GM19438 (cell line): ENCODE data around the gene PMVK.
"Not testable (repeated sequence)": the region's sequence is repeated elsewhere in the genome, so short reads cannot be mapped to it uniquely, and the experiment has no call there.

Experiments used
- ATAC-seq: cut with Tn5 transposase; IDR thresholded peaks from one replicate; pipeline ENCODE4 v1.9.1; 2021; ENCODE audit warnings: low read depth; ENCODE audit not compliant: unreplicated experiment

Gene PMVK

GRCh38 chr1:154936555-154937084, at the start of gene PMVK:
Gene PMVK (minus strand): TSS chr1:154936719. CDS start chr1:154936685, 34 bp downstream.
- ATAC-seq: peak; percentile 71

- ATAC-seq: no peak
Measured at GRCh38 chr1:154983776-154984466, 47.4 kb upstream of the PMVK start.

GRCh38 chr1:154982897-154983648, 46.6 kb upstream of the PMVK start, which contains the start of gene FLAD1:
Gene FLAD1 (plus strand): TSS chr1:154983344. CDS start chr1:154983695, 351 bp downstream.
- ATAC-seq: peak; percentile 98

- ATAC-seq: no peak
Measured at GRCh38 chr1:154982341-154982740, 45.8 kb upstream of the PMVK start.

- no peak for ATAC-seq
Measured at GRCh38 chr1:154978360-154978759, 41.8 kb upstream of the PMVK start.

- ATAC-seq: not testable (repeated sequence)
Measured at GRCh38 chr1:154977762-154978161, 41.2 kb upstream of the PMVK start.

- ATAC-seq: no peak
Measured at GRCh38 chr1:154975409-154976059, 39.0 kb upstream of the PMVK start.

GRCh38 chr1:154974808-154975408, 38.4 kb upstream of the PMVK start:
- peak; percentile 44 for ATAC-seq

GRCh38 chr1:154974102-154974807, 37.7 kb upstream of the PMVK start, which contains the start of gene CKS1B:
Gene CKS1B (plus strand): TSS chr1:154974681. CDS start chr1:154974746, 65 bp downstream.
- peak; percentile 70 for ATAC-seq

GRCh38 chr1:154973344-154974101, 37.0 kb upstream of the PMVK start:
- ATAC-seq: peak; percentile 16

- ATAC-seq: no peak
Measured at GRCh38 chr1:154972517-154973343, 36.2 kb upstream of the PMVK start.

- ATAC-seq: no peak
Measured at GRCh38 chr1:154972213-154972516, 35.6 kb upstream of the PMVK start.

- no peak for ATAC-seq
Measured at GRCh38 chr1:154971341-154971998, 35.0 kb upstream of the PMVK start.

GRCh38 chr1:154970631-154971340, 34.3 kb upstream of the PMVK start, which contains the start of gene SHC1:
Gene SHC1 (minus strand): TSS chr1:154970747. CDS start chr1:154970526, 221 bp downstream.
- ATAC-seq: no peak

- ATAC-seq: no peak
Measured at GRCh38 chr1:154969860-154970452, 33.4 kb upstream of the PMVK start.

- ATAC-seq: no peak
Measured at GRCh38 chr1:154969246-154969645, 32.7 kb upstream of the PMVK start.

- no peak for ATAC-seq
Measured at GRCh38 chr1:154968731-154969130, 32.2 kb upstream of the PMVK start.
